GM23248 (cell line): ENCODE measurements around the gene PIK3CG.
A peak's percentile ranks its signal among the peaks of the same experiment; 100 is the strongest.

Experiments
- EZH2 ChIP-seq: fragments of 200-600 bp; sonication (generic); IDR thresholded peaks from 2 replicates; pipeline ENCODE4 v1.6.1; 2018; ENCODE audit warnings: antibody characterized with exemption, mild to moderate bottlenecking; ENCODE audit not compliant: insufficient read depth, poor library complexity, severe bottlenecking
- EZH2phosphoT487 ChIP-seq: fragments of 200-600 bp; sonication (generic); IDR thresholded peaks from 2 replicates; pipeline ENCODE4 v1.6.1; 2018; ENCODE audit warnings: antibody characterized with exemption, moderate library complexity, mild to moderate bottlenecking, low read depth; ENCODE audit not compliant: insufficient read depth

GRCh38 chr7:106848851-106849442 is 16.1 kb upstream of the PIK3CG start:
- TF ChIP-seq EZH2phosphoT487 = 0 out of 2 replicates have a peak, but pooled peaks have one; percentile 65
- TF ChIP-seq EZH2 = no peak
